Thyroid gland (tissue), 4 donors: ENCODE measurements around the gene USP34. TPM values are rescaled to one million over a fixed set of nuclear protein-coding genes. Genes with fewer than 3 reads are reported as not detected.

Source experiments
- DNase-seq, 2 donors: peaks; one replicate each; pipeline ENCODE4 v3.0.0-alpha.2; 2019
- H3K27ac ChIP-seq, 3 donors: fragments of 200-600 bp; sonication (generic); 1 replicate in 2 of 3; 2 replicates in 1 of 3; pipeline ENCODE4 v1.5.1; 2016 to 2019; ENCODE audit warnings: mild to moderate bottlenecking in 1 of 3, moderate library complexity in 1 of 3
- H3K27me3 ChIP-seq: fragments of 200-600 bp; sonication (generic); one replicate; pipeline ENCODE4 v1.5.1; 2019
- H3K36me3 ChIP-seq, 2 donors: fragments of 200-600 bp; sonication (generic); one replicate each; pipeline ENCODE4 v1.5.1; 2016 to 2019
- H3K4me1 ChIP-seq, 2 donors: fragments of 200-600 bp; sonication (generic); one replicate each; pipeline ENCODE4 v1.5.1; 2017 to 2019
- H3K4me3 ChIP-seq, 3 donors: fragments of 200-600 bp; sonication (generic); replicated peaks in 1 of 3; 1 replicate in 2 of 3; 2 replicates in 1 of 3; pipeline ENCODE4 v1.5.1; 2016; ENCODE audit warnings: mild to moderate bottlenecking in 1 of 3
- H3K9me3 ChIP-seq: fragments of 200-600 bp; sonication (generic); one replicate; pipeline ENCODE4 v1.5.1; 2017
- CTCF ChIP-seq, 6 experiments: fragments of 200-600 bp in 3 of 6; fragments of 450-650 bp in 3 of 6; sonication (generic) in 3 of 6; IDR thresholded peaks; one replicate each; pipeline ENCODE4 v1.5.1; 2016 to 2019; ENCODE audit warnings: antibody characterized with exemption in 6 of 6, mild to moderate bottlenecking in 2 of 6, inconsistent platforms in 1 of 6, moderate library complexity in 1 of 6
- POLR2A ChIP-seq, 2 donors: fragments of 450-650 bp; IDR thresholded peaks; one replicate each; pipeline ENCODE4 v1.6.1; 2017; ENCODE audit warnings: antibody characterized with exemption in 2 of 2, mild to moderate bottlenecking in 2 of 2, moderate library complexity in 1 of 2
- WGBS, 2 donors: methylation state at CpG; one replicate each; pipeline ENCODE4 v1.1.5; 2017; 5-methylcytosine and 5-hydroxymethylcytosine counted together
- intact Hi-C: fragments of 100-400 bp; cut with DNase I; formaldehyde crosslinking; loops from one replicate; pipeline ENCODE4 v1.15.1; 2023
- total RNA-seq, 4 donors: library from RNA; depleted of rRNA; stranded (reverse); fragments of >200 nt; gene quantifications; one replicate each; pipeline ENCODE4 v1.2.3, GENCODE V29; 2016

The USP34 gene
- total RNA-seq, 4 donors from 2014 or later = 171 to 271 (median 231) TPM

- peak; percentile 30 to 51 for DNase-seq
- intact Hi-C loops = no loop called here
- H3K27ac ChIP-seq = peak overlapping the region in 1 of 3 donors; percentile 40
- no peak overlapping the region for H3K4me3 ChIP-seq
- H3K9me3 ChIP-seq = no peaks in the 10 kb centered on the region
- WGBS, 2 donors = 61 to 70% methylated on average over 6 of the region's 6 CpGs
- peaks cover 9 to 12% of the 10 kb centered on the region in 2 donors for H3K4me1 ChIP-seq
- H3K27me3 ChIP-seq = no peaks in the 10 kb centered on the region
- no peaks in the 10 kb centered on the region for H3K36me3 ChIP-seq
- peak in 5 of 6 experiments; percentile 17 to 55 (median 41) for TF ChIP-seq CTCF (IDR thresholded peaks at IDR 0.05)
- no peak for TF ChIP-seq POLR2A (IDR thresholded peaks at IDR 0.05)
Observed at GRCh38 chr2:61426267-61426897, 44.5 kb downstream of the USP34 start.

GRCh38 chr2:61425605-61426155 is 45.2 kb downstream of the USP34 start:
- H3K36me3 ChIP-seq = no peaks in the 10 kb centered on the region
- no peak overlapping the region for H3K4me3 ChIP-seq
- H3K9me3 ChIP-seq = no peaks in the 10 kb centered on the region
- no peaks in the 10 kb centered on the region for H3K27me3 ChIP-seq
- TF ChIP-seq POLR2A (IDR thresholded peaks at IDR 0.05) (no peak), CTCF (IDR thresholded peaks at IDR 0.05) (no peak)
- intact Hi-C loops = no loop called here
- WGBS, 2 donors = 90 to 91% methylated on average over 6 of the region's 6 CpGs
- H3K27ac ChIP-seq = peak overlapping the region in 1 of 3 donors; percentile 40
- no peak for DNase-seq
- H3K4me1 ChIP-seq = peaks cover 9 to 11% of the 10 kb centered on the region in 2 donors

- H3K36me3 ChIP-seq = no peaks in the 10 kb centered on the region
- no peaks in the 10 kb centered on the region for H3K9me3 ChIP-seq
- DNase-seq = no peak
- intact Hi-C loops = no loop called here
- no peak overlapping the region for H3K4me3 ChIP-seq
- H3K27ac ChIP-seq = no peak overlapping the region
- no peaks in the 10 kb centered on the region for H3K27me3 ChIP-seq
- 82 to 85% methylated on average over 3 of the region's 3 CpGs for WGBS, 2 donors
- peaks cover 9 to 11% of the 10 kb centered on the region in 2 donors for H3K4me1 ChIP-seq
- TF ChIP-seq CTCF (IDR thresholded peaks at IDR 0.05) (no peak), POLR2A (IDR thresholded peaks at IDR 0.05) (no peak)
Observed at GRCh38 chr2:61423714-61424113, 47.2 kb downstream of the USP34 start.

- Histone ChIP-seq H3K36me3 (no peaks in the 10 kb centered on the region), H3K9me3 (no peaks in the 10 kb centered on the region), H3K27me3 (no peaks in the 10 kb centered on the region), H3K27ac (no peak overlapping the region), H3K4me3 (no peak overlapping the region), H3K4me1 (peaks cover 8 to 11% of the 10 kb centered on the region in 2 donors)
- WGBS, 2 donors = 93 to 96% methylated on average over 9 of the region's 9 CpGs
- TF ChIP-seq POLR2A (IDR thresholded peaks at IDR 0.05) = no peak
- no peak for TF ChIP-seq CTCF (IDR thresholded peaks at IDR 0.05)
- intact Hi-C loops = no loop called here
- no peak for DNase-seq
Observed at GRCh38 chr2:61421611-61422010, 49.3 kb downstream of the USP34 start.

- Histone ChIP-seq H3K27me3 (no peaks in the 10 kb centered on the region), H3K36me3 (no peaks in the 10 kb centered on the region), H3K4me3 (no peak overlapping the region), H3K4me1 (peaks cover 4 to 11% of the 10 kb centered on the region in 2 donors), H3K27ac (no peak overlapping the region), H3K9me3 (no peaks in the 10 kb centered on the region)
- DNase-seq = no peak
- intact Hi-C loops = no loop called here
- no peak for TF ChIP-seq CTCF (IDR thresholded peaks at IDR 0.05)
- no peak for TF ChIP-seq POLR2A (IDR thresholded peaks at IDR 0.05)
- WGBS, 2 donors = 85 to 96% methylated on average over 3 of the region's 3 CpGs
Observed at GRCh38 chr2:61420991-61421544, 49.8 kb downstream of the USP34 start.
